Activated CD4-positive, alpha-beta memory T cell treated with anti-CD3 and anti-CD28 coated beads for 36 hours (primary cell): ENCODE measurements around the gene CASP9. TPM values are rescaled to one million over a fixed set of nuclear protein-coding genes. Genes with fewer than 3 reads are reported as not detected.

Experiments
- CTCF ChIA-PET: fragments of 350-600 bp; sonication (Branson Sonifier 250); formaldehyde crosslinking; loops from one replicate; lab custom pipeline; 2021; ENCODE audit warnings: antibody characterized with exemption, inconsistent platforms; lab: Charles Lee
- POLR2A ChIA-PET: fragments of 350-600 bp; sonication (Branson Sonifier 250); formaldehyde crosslinking; loops from one replicate; lab custom pipeline; 2021; ENCODE audit warnings: antibody characterized with exemption; lab: Charles Lee
- DNase-seq: peaks from one replicate; pipeline ENCODE4 v3.0.0-alpha.2; 2020
- H3K27ac Mint-ChIP-seq: one replicate; pipeline ENCODE4 v1.8.0; 2021; ENCODE audit warnings: mixed read lengths
- H3K27me3 Mint-ChIP-seq: one replicate; pipeline ENCODE4 v1.8.0; 2021; ENCODE audit warnings: mixed read lengths
- H3K36me3 Mint-ChIP-seq: one replicate; pipeline ENCODE4 v1.8.0; 2021; ENCODE audit warnings: mixed read lengths
- H3K4me1 Mint-ChIP-seq: one replicate; pipeline ENCODE4 v1.8.0; 2021; ENCODE audit warnings: low read depth, mixed read lengths
- H3K4me3 Mint-ChIP-seq: one replicate; pipeline ENCODE4 v1.8.0; 2021; ENCODE audit warnings: mild to moderate bottlenecking, mixed read lengths
- H3K9me3 Mint-ChIP-seq: one replicate; pipeline ENCODE4 v1.8.0; 2021; ENCODE audit warnings: mixed read lengths
- intact Hi-C: fragments of 100-400 bp; cut with micrococcal nuclease; formaldehyde crosslinking; loops from one replicate; pipeline ENCODE4 v1.15.1; 2023
- total RNA-seq, 2 experiments: library from RNA; stranded (reverse); gene quantifications; one replicate each; pipeline ENCODE4 v1.2.3, GENCODE V29; 2021

The CASP9 gene
- total RNA-seq, 2 experiments from 2014 or later, result 10.5 to 11.5 TPM

GRCh38 chr1:15543251-15543588, 19.2 kb upstream of the CASP9 start:
- POLR2A ChIA-PET, result no interaction called here
- Mint-ChIP-seq H3K4me3 (no peak overlapping the region), H3K9me3 (no peaks in the 10 kb centered on the region), H3K27ac (no peak overlapping the region), H3K4me1 (no peaks in the 10 kb centered on the region), H3K36me3 (peaks cover 27% of the 10 kb centered on the region), H3K27me3 (no peaks in the 10 kb centered on the region)
- DNase-seq, result no peak
- CTCF ChIA-PET, result no interaction called here
- intact Hi-C loops, result no loop called here

GRCh38 chr1:15542388-15543250, 18.6 kb upstream of the CASP9 start:
- Mint-ChIP-seq H3K4me1 (no peaks in the 10 kb centered on the region), H3K36me3 (peaks cover 22% of the 10 kb centered on the region), H3K27me3 (no peaks in the 10 kb centered on the region), H3K4me3 (no peak overlapping the region), H3K9me3 (no peaks in the 10 kb centered on the region), H3K27ac (no peak overlapping the region)
- DNase-seq, result no peak
- ChIA-PET POLR2A (no interaction called here), CTCF (no interaction called here)
- intact Hi-C loops, result no loop called here

GRCh38 chr1:15541231-15541792, 17.3 kb upstream of the CASP9 start:
- Mint-ChIP-seq H3K27me3 (no peaks in the 10 kb centered on the region), H3K9me3 (no peaks in the 10 kb centered on the region), H3K27ac (no peak overlapping the region), H3K4me3 (no peak overlapping the region), H3K4me1 (no peaks in the 10 kb centered on the region), H3K36me3 (peaks cover 28% of the 10 kb centered on the region)
- ChIA-PET CTCF (no interaction called here), POLR2A (no interaction called here)
- intact Hi-C loops, result no loop called here
- no peak for DNase-seq

- Mint-ChIP-seq H3K27ac (no peak overlapping the region), H3K4me3 (no peak overlapping the region), H3K27me3 (no peaks in the 10 kb centered on the region), H3K9me3 (no peaks in the 10 kb centered on the region), H3K36me3 (peaks cover 29% of the 10 kb centered on the region), H3K4me1 (no peaks in the 10 kb centered on the region)
- POLR2A ChIA-PET, result no interaction called here
- intact Hi-C loops, result no loop called here
- no peak for DNase-seq
- CTCF ChIA-PET, result no interaction called here
Measured at GRCh38 chr1:15540186-15540585, 16.2 kb upstream of the CASP9 start.

GRCh38 chr1:15538771-15539170, 14.8 kb upstream of the CASP9 start:
- DNase-seq, result no peak
- Mint-ChIP-seq H3K36me3 (peaks cover 28% of the 10 kb centered on the region), H3K4me1 (no peaks in the 10 kb centered on the region), H3K27me3 (no peaks in the 10 kb centered on the region), H3K4me3 (no peak overlapping the region), H3K9me3 (no peaks in the 10 kb centered on the region), H3K27ac (no peak overlapping the region)
- ChIA-PET CTCF (no interaction called here), POLR2A (interaction anchor here (0.6 kb wide), 1 partner anchor 75 kb away, joined by 5 read pairs; no protein-coding TSS in a partner anchor)
- intact Hi-C loops, result no loop called here

GRCh38 chr1:15531682-15532081, 7.7 kb upstream of the CASP9 start:
- ChIA-PET POLR2A (interaction anchor here (0.9 kb wide), 1 partner anchor 149 kb away, joined by 3 read pairs; no protein-coding TSS in a partner anchor), CTCF (no interaction called here)
- DNase-seq, result no peak
- H3K9me3 Mint-ChIP-seq, result no peaks in the 10 kb centered on the region
- no peak overlapping the region for H3K4me3 Mint-ChIP-seq
- H3K27ac Mint-ChIP-seq, result no peak overlapping the region
- H3K36me3 Mint-ChIP-seq, result peaks cover 7% of the 10 kb centered on the region
- H3K4me1 Mint-ChIP-seq, result peaks cover 30% of the 10 kb centered on the region
- no peaks in the 10 kb centered on the region for H3K27me3 Mint-ChIP-seq
- intact Hi-C loops, result no loop called here

- peaks cover 34% of the 10 kb centered on the region for H3K4me1 Mint-ChIP-seq
- peaks cover 2% of the 10 kb centered on the region for H3K36me3 Mint-ChIP-seq
- DNase-seq, result no peak
- ChIA-PET CTCF (interaction anchor here (0.8 kb wide), 1 partner anchor 96 kb away, joined by 3 read pairs; no protein-coding TSS in a partner anchor), POLR2A (no interaction called here)
- H3K9me3 Mint-ChIP-seq, result no peaks in the 10 kb centered on the region
- no peak overlapping the region for H3K27ac Mint-ChIP-seq
- intact Hi-C loops, result no loop called here
- no peak overlapping the region for H3K4me3 Mint-ChIP-seq
- no peaks in the 10 kb centered on the region for H3K27me3 Mint-ChIP-seq
Measured at GRCh38 chr1:15531003-15531402, 7.0 kb upstream of the CASP9 start.

GRCh38 chr1:15526490-15527339, 2.7 kb upstream of the CASP9 start, which contains the start of gene DNAJC16:
DNAJC16 (plus strand) TSS chr1:15526848; CDS start chr1:15529106, 2,258 bp downstream.
- Mint-ChIP-seq H3K36me3 (no peaks in the 10 kb centered on the region), H3K27me3 (no peaks in the 10 kb centered on the region), H3K9me3 (no peaks in the 10 kb centered on the region), H3K4me1 (peaks cover 50% of the 10 kb centered on the region), H3K27ac (peak within 1 kb of the TSS; percentile 99), H3K4me3 (peak within 1 kb of the TSS; percentile 89)
- intact Hi-C loops, result loop anchor here (1.0 to 10.0 kb wide), 10 partner anchors 52 to 1794 kb away; partner anchors contain the start of genes ARHGEF19, DDI2, PLEKHM2 and SPEN
- peak; percentile 99 for DNase-seq
- ChIA-PET CTCF (no interaction called here), POLR2A (interaction anchor here (0.5 to 1.3 kb wide), 4 partner anchors 12 to 1378 kb away, joined by 3 to 4 read pairs (median 3); partner anchors contain the start of gene AGMAT)

GRCh38 chr1:15526021-15526489, 2.0 kb upstream of the CASP9 start:
- peak; percentile 21 for DNase-seq
- Mint-ChIP-seq H3K4me3 (peak overlapping the region; percentile 89), H3K27ac (peak overlapping the region; percentile 99), H3K9me3 (no peaks in the 10 kb centered on the region), H3K36me3 (no peaks in the 10 kb centered on the region), H3K27me3 (no peaks in the 10 kb centered on the region), H3K4me1 (peaks cover 48% of the 10 kb centered on the region)
- ChIA-PET POLR2A (interaction anchor here (1.0 to 1.3 kb wide), 2 partner anchors 11 to 58 kb away, joined by 3 read pairs; partner anchors contain the start of gene AGMAT), CTCF (no interaction called here)
- intact Hi-C loops, result loop anchor here (1.0 to 10.0 kb wide), 10 partner anchors 53 to 1794 kb away; partner anchors contain the start of genes ARHGEF19, DDI2, PLEKHM2 and SPEN

GRCh38 chr1:15525050-15526020, 1.3 kb upstream of the CASP9 start:
- no peaks in the 10 kb centered on the region for H3K36me3 Mint-ChIP-seq
- peak overlapping the region; percentile 99 for H3K27ac Mint-ChIP-seq
- ChIA-PET POLR2A (no interaction called here), CTCF (no interaction called here)
- H3K4me1 Mint-ChIP-seq, result peaks cover 45% of the 10 kb centered on the region
- intact Hi-C loops, result loop anchor here (1.0 to 10.0 kb wide), 12 partner anchors 53 to 1793 kb away; partner anchors contain the start of genes ARHGEF19, DDI2, EFHD2 and PLEKHM2
- H3K27me3 Mint-ChIP-seq, result no peaks in the 10 kb centered on the region
- no peaks in the 10 kb centered on the region for H3K9me3 Mint-ChIP-seq
- H3K4me3 Mint-ChIP-seq, result peak overlapping the region; percentile 89
- peak; percentile 16 for DNase-seq
